GM23338 (cell line): ENCODE measurements around the gene PDE4D. TPM values are rescaled to one million over a fixed set of nuclear protein-coding genes. Genes with fewer than 3 reads are reported as not detected.

Experiments used
- ATAC-seq: fragments of 200-7000 bp; cut with Tn5 transposase; 3 replicates; pipeline ENCODE4 v1.9.1; 2020
- DNase-seq: peaks from one replicate; pipeline ENCODE4 v3.0.0-alpha.2; 2015; ENCODE audit warnings: low spot score
- H2AFZ ChIP-seq: fragments of 200-600 bp; sonication (generic); 2 replicates; pipeline ENCODE4 v1.8.0; 2016; ENCODE audit warnings: antibody characterized with exemption, mild to moderate bottlenecking, moderate library complexity
- H3F3A ChIP-seq: fragments of 200-600 bp; sonication (generic); replicated peaks from 2 replicates; pipeline ENCODE4 v1.8.0; 2017; ENCODE audit warnings: antibody characterized with exemption, mixed run types, low read depth
- H3K27ac ChIP-seq: fragments of 200-600 bp; sonication (generic); 2 replicates; pipeline ENCODE4 v1.6.1; 2016; ENCODE audit warnings: low read depth
- H3K27me3 ChIP-seq: fragments of 200-600 bp; sonication (generic); 2 replicates; pipeline ENCODE4 v1.8.0; 2016; ENCODE audit warnings: mild to moderate bottlenecking, mixed run types, moderate library complexity; ENCODE audit not compliant: insufficient read depth
- H3K36me3 ChIP-seq: fragments of 200-600 bp; sonication (generic); 2 replicates; pipeline ENCODE4 v1.8.0; 2016; ENCODE audit warnings: mild to moderate bottlenecking; ENCODE audit not compliant: insufficient read depth
- H3K4me1 ChIP-seq: fragments of 200-600 bp; sonication (generic); 2 replicates; pipeline ENCODE4 v1.8.0; 2016; ENCODE audit warnings: mild to moderate bottlenecking, moderate library complexity; ENCODE audit not compliant: insufficient read depth
- H3K4me2 ChIP-seq: fragments of 200-600 bp; sonication (generic); 2 replicates; pipeline ENCODE4 v1.7.1; 2017; ENCODE audit warnings: mixed run types
- H3K4me3 ChIP-seq: fragments of 200-600 bp; sonication (generic); 2 replicates; pipeline ENCODE4 v1.6.1; 2016; ENCODE audit warnings: mixed run types
- H3K79me2 ChIP-seq: fragments of 200-600 bp; sonication (generic); replicated peaks from 2 replicates; pipeline ENCODE4 v1.8.0; 2017; ENCODE audit warnings: mild to moderate bottlenecking; ENCODE audit not compliant: insufficient read depth
- H3K9me2 ChIP-seq: fragments of 200-600 bp; sonication (generic); 2 replicates; pipeline ENCODE4 v1.8.0; 2017; ENCODE audit not compliant: insufficient read depth
- H4K20me1 ChIP-seq: fragments of 200-600 bp; sonication (generic); replicated peaks from 2 replicates; pipeline ENCODE4 v1.8.0; 2017; ENCODE audit warnings: mild to moderate bottlenecking; ENCODE audit not compliant: insufficient read depth
- H3K27ac Mint-ChIP-seq: 2 replicates; pipeline ENCODE4 v1.8.0; 2020; ENCODE audit warnings: inconsistent platforms, mild to moderate bottlenecking, moderate library complexity, mixed read lengths
- H3K27me3 Mint-ChIP-seq: 3 replicates; pipeline ENCODE4 v1.8.0; 2022; ENCODE audit warnings: low read depth, mild to moderate bottlenecking, moderate library complexity, mixed read lengths, inconsistent platforms; ENCODE audit not compliant: insufficient read depth, poor library complexity
- H3K36me3 Mint-ChIP-seq: 3 replicates; pipeline ENCODE4 v1.8.0; 2021; ENCODE audit warnings: low read depth, mild to moderate bottlenecking, inconsistent platforms, moderate library complexity, mixed read lengths
- H3K4me1 Mint-ChIP-seq: 3 replicates; pipeline ENCODE4 v1.8.0; 2020; ENCODE audit warnings: mild to moderate bottlenecking, inconsistent platforms, mixed read lengths
- H3K4me3 Mint-ChIP-seq: 3 replicates; pipeline ENCODE4 v1.8.0; 2021; ENCODE audit warnings: moderate library complexity, mild to moderate bottlenecking, inconsistent platforms, mixed read lengths
- H3K9me3 Mint-ChIP-seq: 3 replicates; pipeline ENCODE4 v1.8.0; 2020; ENCODE audit warnings: moderate library complexity, mild to moderate bottlenecking, inconsistent platforms, mixed read lengths
- CREB1 ChIP-seq: fragments of 250-450 bp; sonication (Bioruptor Pico); IDR thresholded peaks from 2 replicates; pipeline ENCODE4 v1.5.0; 2020; ENCODE audit warnings: low read depth, mild to moderate bottlenecking, moderate library complexity
- ETS1 ChIP-seq: IDR thresholded peaks from 2 replicates; pipeline ENCODE4 v1.6.1; 2016; ENCODE audit warnings: antibody characterized with exemption
- EZH2 ChIP-seq: fragments of 200-600 bp; sonication (generic); IDR thresholded peaks from one replicate; pipeline ENCODE4 v1.8.0; 2017; ENCODE audit warnings: antibody characterized with exemption, mild to moderate bottlenecking, low read depth; ENCODE audit not compliant: unreplicated experiment
- EZH2phosphoT487 ChIP-seq: fragments of 200-600 bp; sonication (generic); IDR thresholded peaks from one replicate; pipeline ENCODE4 v1.8.1; 2018; ENCODE audit warnings: antibody characterized with exemption; ENCODE audit not compliant: unreplicated experiment
- JUNB ChIP-seq: IDR thresholded peaks from one replicate; pipeline ENCODE4 v1.6.1; 2016; ENCODE audit warnings: antibody characterized with exemption; ENCODE audit not compliant: unreplicated experiment
- NANOG ChIP-seq: IDR thresholded peaks from 2 replicates; pipeline ENCODE4 v1.6.1; 2016; ENCODE audit warnings: antibody characterized with exemption, borderline replicate concordance
- POLR2AphosphoS5 ChIP-seq: IDR thresholded peaks from 2 replicates; pipeline ENCODE4 v1.6.1; 2016; ENCODE audit warnings: antibody characterized with exemption, low read depth
- REST ChIP-seq: IDR thresholded peaks from one replicate; pipeline ENCODE4 v1.6.1; 2018; ENCODE audit warnings: antibody characterized with exemption; ENCODE audit not compliant: unreplicated experiment
- STAT1 ChIP-seq: IDR thresholded peaks from one replicate; pipeline ENCODE4 v1.6.1; 2016; ENCODE audit warnings: antibody characterized with exemption; ENCODE audit not compliant: unreplicated experiment
- ZNF114 ChIP-seq: fragments of 250-450 bp; sonication (Bioruptor Pico); IDR thresholded peaks from 2 replicates; pipeline ENCODE4 v1.5.0; 2020; ENCODE audit warnings: mild to moderate bottlenecking, moderate library complexity
- ZNF331 ChIP-seq: fragments of 250-450 bp; sonication (Bioruptor Pico); IDR thresholded peaks from 2 replicates; pipeline ENCODE4 v1.5.0; 2020; ENCODE audit warnings: low read depth, mild to moderate bottlenecking, moderate library complexity
- ZNF462 ChIP-seq: fragments of 250-450 bp; sonication (Bioruptor Pico); IDR thresholded peaks from 2 replicates; pipeline ENCODE4 v1.5.0; 2020; ENCODE audit warnings: mild to moderate bottlenecking, moderate library complexity
- polyA plus RNA-seq: library from polyadenylated mRNA; unstranded; fragments of >200 nt; fragmentation: Nextera tagmentation; extraction: Ambion mirVana; gene quantifications from 2 replicates; pipeline ENCODE4 v1.2.1, GENCODE V29; 2016
- total RNA-seq: library from RNA; depleted of rRNA; stranded (reverse); fragments of >200 nt; shearing (Covaris generic); gene quantifications from 2 replicates; pipeline ENCODE4 v1.2.3, GENCODE V29; 2014

Gene PDE4D
- total and polyA plus RNA-seq, 2 experiments from 2014 or later = 2.1 to 4.7 TPM

- no peaks in the 10 kb centered on the region for H3K27me3 ChIP-seq
- no peak overlapping the region for H2AFZ ChIP-seq
- H4K20me1 ChIP-seq = no peaks in the 10 kb centered on the region
- H3K4me3 ChIP-seq = no peak overlapping the region
- 0 out of 2 replicates have a peak, but pooled peaks cover 2% of the 10 kb centered on the region for H3K9me2 ChIP-seq
- Mint-ChIP-seq H3K9me3 (no peaks in the 10 kb centered on the region), H3K4me1 (no peaks in the 10 kb centered on the region), H3K27ac (no peak overlapping the region), H3K36me3 (no peaks in the 10 kb centered on the region), H3K27me3 (no peaks in the 10 kb centered on the region), H3K4me3 (no peak overlapping the region)
- ATAC-seq (no peak), DNase-seq (no peak)
- H3F3A ChIP-seq = no peaks in the 10 kb centered on the region
- TF ChIP-seq POLR2AphosphoS5 = no peak
- no peak for TF ChIP-seq EZH2
- no peak for TF ChIP-seq ZNF114 (CRISPR knock-in tag)
- TF ChIP-seq ZNF462 (CRISPR knock-in tag) = no peak
- TF ChIP-seq CREB1 (CRISPR knock-in tag) = no peak
- no peak for TF ChIP-seq EZH2phosphoT487
- no peaks in the 10 kb centered on the region for H3K4me1 ChIP-seq
- no peaks in the 10 kb centered on the region for H3K36me3 ChIP-seq
- H3K4me2 ChIP-seq = no peak overlapping the region
- H3K79me2 ChIP-seq = no peaks in the 10 kb centered on the region
- no peak overlapping the region for H3K27ac ChIP-seq
These were observed 599.8 kb downstream of the PDE4D start for GRCh38 chr5:59293700-59294099.

- H3K9me2 ChIP-seq = 0 out of 2 replicates have a peak, but pooled peaks cover 2% of the 10 kb centered on the region
- no peak overlapping the region for H2AFZ ChIP-seq
- H3K4me1 Mint-ChIP-seq = peaks cover 2% of the 10 kb centered on the region; the same call in 2 of the 3 replicates
- no peak overlapping the region for H3K4me3 ChIP-seq
- H3K36me3 ChIP-seq = no peaks in the 10 kb centered on the region
- H3F3A ChIP-seq = no peaks in the 10 kb centered on the region
- H3K27ac Mint-ChIP-seq = no peak overlapping the region
- no peak overlapping the region for H3K4me2 ChIP-seq
- H3K27me3 ChIP-seq = no peaks in the 10 kb centered on the region
- no peak overlapping the region for H3K4me3 Mint-ChIP-seq
- no peaks in the 10 kb centered on the region for H3K9me3 Mint-ChIP-seq
- no peaks in the 10 kb centered on the region for H3K36me3 Mint-ChIP-seq
- ATAC-seq (no peak), DNase-seq (no peak)
- H3K4me1 ChIP-seq = no peaks in the 10 kb centered on the region
- no peaks in the 10 kb centered on the region for H3K79me2 ChIP-seq
- TF ChIP-seq REST = no peak
- TF ChIP-seq EZH2 = no peak
- no peak for TF ChIP-seq ZNF331 (CRISPR knock-in tag)
- TF ChIP-seq POLR2AphosphoS5 = no peak
- TF ChIP-seq EZH2phosphoT487 = no peak
- TF ChIP-seq ETS1 = no peak
- no peak for TF ChIP-seq JUNB
- no peak for TF ChIP-seq NANOG
- no peak for TF ChIP-seq STAT1
- no peak for TF ChIP-seq ZNF114 (CRISPR knock-in tag)
- no peak for TF ChIP-seq CREB1 (CRISPR knock-in tag)
- no peaks in the 10 kb centered on the region for H3K27me3 Mint-ChIP-seq
- H4K20me1 ChIP-seq = no peaks in the 10 kb centered on the region
- H3K27ac ChIP-seq = no peak overlapping the region
These were observed 601.6 kb downstream of the PDE4D start for GRCh38 chr5:59291941-59292340.
